HAP-1 (cell line): ENCODE results near the gene C9orf153.

Source experiments
- DNase-seq, 2 experiments: peaks; one replicate each; pipeline ENCODE4 v3.0.0-alpha.2; 2016 to 2020; ENCODE audit warnings: low spot score in 2 of 2
- H3K27me3 ChIP-seq: fragments of 250-450 bp; sonication (Bioruptor Pico); 2 replicates; pipeline ENCODE4 v1.5.1; 2020; ENCODE audit warnings: low read depth, mild to moderate bottlenecking, moderate library complexity
- H3K36me3 ChIP-seq: fragments of 250-450 bp; sonication (Bioruptor Pico); replicated peaks from 2 replicates; pipeline ENCODE4 v1.5.1; 2020; ENCODE audit warnings: mild to moderate bottlenecking
- H3K4me1 ChIP-seq: fragments of 250-450 bp; sonication (Bioruptor Pico); 2 replicates; pipeline ENCODE4 v1.5.1; 2020; ENCODE audit warnings: mild to moderate bottlenecking
- H3K4me3 ChIP-seq: fragments of 250-450 bp; sonication (Bioruptor Pico); 2 replicates; pipeline ENCODE4 v1.5.1; 2020; ENCODE audit warnings: mild to moderate bottlenecking, moderate library complexity
- H3K9me3 ChIP-seq: fragments of 250-450 bp; sonication (Bioruptor Pico); 2 replicates; pipeline ENCODE4 v1.5.1; 2020; ENCODE audit warnings: mild to moderate bottlenecking, moderate library complexity
- in situ Hi-C: fragments of 300-500 bp; cut with MboI; formaldehyde crosslinking; loops from 3 replicates; pipeline ENCODE4 v1.14.3; 2020; ENCODE audit warnings: low sequenced_read_pairs, inconsistent platforms, mixed read lengths

C9orf153 gene

GRCh38 chr9:86250123-86250522 lies 9.3 kb downstream of the C9orf153 start:
- H3K27me3 ChIP-seq = no peaks in the 10 kb centered on the region
- no peak overlapping the region for H3K4me3 ChIP-seq
- in situ Hi-C loops = no loop called here
- H3K9me3 ChIP-seq = no peaks in the 10 kb centered on the region
- DNase-seq = no peak
- no peaks in the 10 kb centered on the region for H3K36me3 ChIP-seq
- peaks cover 15% of the 10 kb centered on the region for H3K4me1 ChIP-seq

- no peaks in the 10 kb centered on the region for H3K9me3 ChIP-seq
- H3K36me3 ChIP-seq = no peaks in the 10 kb centered on the region
- H3K4me1 ChIP-seq = peaks cover 15% of the 10 kb centered on the region
- no peaks in the 10 kb centered on the region for H3K27me3 ChIP-seq
- no peak overlapping the region for H3K4me3 ChIP-seq
- in situ Hi-C loops = loop anchor here (25.0 kb wide), 1 partner anchor 211 kb away; no protein-coding TSS in a partner anchor
- DNase-seq = no peak
Observed at GRCh38 chr9:86248746-86249145, 10.7 kb downstream of the C9orf153 start.

- H3K4me3 ChIP-seq = peak overlapping the region; percentile 4; the same call in 1 of the 2 replicates
- H3K36me3 ChIP-seq = no peaks in the 10 kb centered on the region
- H3K4me1 ChIP-seq = peaks cover 15% of the 10 kb centered on the region
- peak in 1 of 2 experiments; percentile 81 for DNase-seq
- in situ Hi-C loops = loop anchor here (25.0 kb wide), 1 partner anchor 209 kb away; no protein-coding TSS in a partner anchor
- H3K9me3 ChIP-seq = no peaks in the 10 kb centered on the region
- no peaks in the 10 kb centered on the region for H3K27me3 ChIP-seq
Observed at GRCh38 chr9:86246752-86247161, 12.7 kb downstream of the C9orf153 start.

DNA sequence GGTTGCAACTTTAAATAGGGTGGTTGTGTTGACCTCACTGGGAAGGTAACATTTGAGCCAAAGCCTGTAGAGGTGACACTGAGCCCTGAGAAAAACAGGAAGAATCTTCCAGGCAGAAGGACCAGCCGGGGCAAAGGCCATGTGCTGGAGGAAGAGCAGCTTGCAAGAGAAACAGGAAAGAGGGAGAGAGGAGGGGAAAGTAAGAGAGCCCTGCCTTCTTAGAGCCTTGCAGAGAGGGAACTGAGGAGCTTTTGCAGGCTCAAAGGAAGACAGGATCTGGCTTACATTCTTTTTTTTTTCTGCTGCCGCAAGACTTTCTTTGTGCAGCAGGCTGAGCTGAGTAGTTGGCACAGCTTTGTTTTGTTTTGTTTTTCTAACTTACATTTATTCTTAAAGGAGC lies 17.4 kb downstream of the C9orf153 start:
- no peak for DNase-seq
- H3K27me3 ChIP-seq = no peaks in the 10 kb centered on the region
- in situ Hi-C loops = loop anchor here (25.0 kb wide), 1 partner anchor 205 kb away; no protein-coding TSS in a partner anchor
- H3K4me1 ChIP-seq = peaks cover 14% of the 10 kb centered on the region
- H3K4me3 ChIP-seq = no peak overlapping the region
- no peaks in the 10 kb centered on the region for H3K36me3 ChIP-seq
- no peaks in the 10 kb centered on the region for H3K9me3 ChIP-seq

DNA sequence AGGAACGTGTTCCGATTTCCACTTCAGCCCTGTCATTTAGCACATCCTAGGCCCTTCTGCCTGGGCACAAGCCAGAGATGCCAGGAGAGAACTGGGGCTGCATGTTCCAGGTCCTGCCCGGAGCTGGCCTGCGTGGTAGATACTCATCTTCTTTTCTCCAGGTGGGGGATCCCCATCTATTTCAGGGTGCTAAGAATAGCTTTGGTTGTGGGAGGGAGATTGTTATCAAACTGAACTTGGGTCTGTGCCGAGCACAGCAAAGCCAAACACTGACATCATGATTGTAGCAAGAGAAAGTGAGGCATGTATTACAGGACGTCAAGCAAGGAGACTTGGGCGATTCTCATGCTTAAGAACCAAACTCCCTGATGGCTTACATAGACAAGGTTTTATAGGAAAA lies 18.2 kb downstream of the C9orf153 start:
- Histone ChIP-seq H3K36me3 (no peaks in the 10 kb centered on the region), H3K4me3 (no peak overlapping the region), H3K27me3 (no peaks in the 10 kb centered on the region), H3K9me3 (no peaks in the 10 kb centered on the region), H3K4me1 (peaks cover 6% of the 10 kb centered on the region)
- no peak for DNase-seq
- in situ Hi-C loops = loop anchor here (25.0 kb wide), 1 partner anchor 204 kb away; no protein-coding TSS in a partner anchor

GRCh38 chr9:86238861-86239770 lies 20.3 kb downstream of the C9orf153 start:
- in situ Hi-C loops = loop anchor here (25.0 kb wide), 1 partner anchor 202 kb away; no protein-coding TSS in a partner anchor
- Histone ChIP-seq H3K4me1 (no peaks in the 10 kb centered on the region), H3K27me3 (no peaks in the 10 kb centered on the region), H3K4me3 (no peak overlapping the region), H3K36me3 (no peaks in the 10 kb centered on the region), H3K9me3 (no peaks in the 10 kb centered on the region)
- DNase-seq = no peak

GRCh38 chr9:86230858-86231257 lies 28.6 kb downstream of the C9orf153 start:
- Histone ChIP-seq H3K27me3 (no peaks in the 10 kb centered on the region), H3K4me1 (no peaks in the 10 kb centered on the region), H3K4me3 (no peak overlapping the region), H3K9me3 (no peaks in the 10 kb centered on the region), H3K36me3 (no peaks in the 10 kb centered on the region)
- no peak for DNase-seq
- in situ Hi-C loops = loop anchor here (25.0 kb wide), 1 partner anchor 194 kb away; no protein-coding TSS in a partner anchor

DNA sequence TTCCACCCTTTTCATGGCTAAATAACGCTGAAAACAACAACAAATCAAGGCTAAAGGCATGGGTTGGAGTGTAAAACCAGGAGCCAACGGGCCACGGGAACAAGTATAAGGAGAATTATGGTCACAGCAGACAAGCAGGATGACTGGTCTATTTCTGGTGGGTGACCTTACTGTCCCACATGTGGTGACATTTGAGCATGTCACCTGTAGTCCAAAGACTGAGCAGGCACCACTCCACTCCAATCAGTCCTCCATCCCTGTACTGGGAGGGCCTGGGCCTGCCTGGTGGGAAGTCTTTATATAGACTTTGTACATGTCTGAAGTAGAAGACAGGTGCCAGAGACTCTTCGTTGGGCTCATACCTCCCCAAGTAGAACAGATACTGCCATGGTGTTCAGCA lies 36.8 kb downstream of the C9orf153 start:
- in situ Hi-C loops = no loop called here

DNA sequence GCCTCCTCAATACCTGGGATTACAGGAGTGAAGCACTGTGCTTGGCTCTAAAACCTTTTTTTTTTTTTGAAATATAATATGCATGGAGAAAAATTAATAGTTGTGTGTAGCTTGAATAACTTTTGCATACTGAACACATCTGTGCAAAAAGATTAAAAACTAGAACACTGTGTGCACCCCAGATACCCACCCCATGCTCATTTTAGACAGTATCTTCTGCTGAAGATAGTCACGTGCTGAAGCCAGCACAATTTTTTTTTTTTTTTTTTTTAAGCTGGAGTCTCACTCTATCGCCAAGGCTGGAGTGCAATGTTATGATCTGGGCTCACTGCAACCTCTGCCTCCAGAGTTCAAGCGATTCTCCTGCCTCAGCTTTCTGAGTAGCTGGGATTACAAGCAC lies 39.9 kb downstream of the C9orf153 start:
- Histone ChIP-seq H3K4me3 (no peak overlapping the region), H3K36me3 (no peaks in the 10 kb centered on the region), H3K9me3 (no peaks in the 10 kb centered on the region), H3K4me1 (no peaks in the 10 kb centered on the region), H3K27me3 (no peaks in the 10 kb centered on the region)
- no peak for DNase-seq
- in situ Hi-C loops = no loop called here

More for the DNA sequence above, 36.8 kb downstream of the C9orf153 start:
- DNase-seq = no peak
- no peaks in the 10 kb centered on the region for H3K9me3 ChIP-seq
- no peaks in the 10 kb centered on the region for H3K27me3 ChIP-seq
- no peak overlapping the region for H3K4me3 ChIP-seq
- no peaks in the 10 kb centered on the region for H3K4me1 ChIP-seq
- no peaks in the 10 kb centered on the region for H3K36me3 ChIP-seq

- no peak for DNase-seq
- H3K9me3 ChIP-seq = no peaks in the 10 kb centered on the region
- no peak overlapping the region for H3K4me3 ChIP-seq
- no peaks in the 10 kb centered on the region for H3K36me3 ChIP-seq
- H3K27me3 ChIP-seq = no peaks in the 10 kb centered on the region
- in situ Hi-C loops = no loop called here
- H3K4me1 ChIP-seq = no peaks in the 10 kb centered on the region
Observed at GRCh38 chr9:86217076-86217755, 42.2 kb downstream of the C9orf153 start.

- H3K4me1 ChIP-seq = no peaks in the 10 kb centered on the region
- no peak for DNase-seq
- H3K4me3 ChIP-seq = no peak overlapping the region
- in situ Hi-C loops = no loop called here
- H3K9me3 ChIP-seq = no peaks in the 10 kb centered on the region
- H3K27me3 ChIP-seq = 0 out of 2 replicates have a peak, but pooled peaks cover 2% of the 10 kb centered on the region
- no peaks in the 10 kb centered on the region for H3K36me3 ChIP-seq
Observed at GRCh38 chr9:86207193-86207592, 52.3 kb downstream of the C9orf153 start.

DNA sequence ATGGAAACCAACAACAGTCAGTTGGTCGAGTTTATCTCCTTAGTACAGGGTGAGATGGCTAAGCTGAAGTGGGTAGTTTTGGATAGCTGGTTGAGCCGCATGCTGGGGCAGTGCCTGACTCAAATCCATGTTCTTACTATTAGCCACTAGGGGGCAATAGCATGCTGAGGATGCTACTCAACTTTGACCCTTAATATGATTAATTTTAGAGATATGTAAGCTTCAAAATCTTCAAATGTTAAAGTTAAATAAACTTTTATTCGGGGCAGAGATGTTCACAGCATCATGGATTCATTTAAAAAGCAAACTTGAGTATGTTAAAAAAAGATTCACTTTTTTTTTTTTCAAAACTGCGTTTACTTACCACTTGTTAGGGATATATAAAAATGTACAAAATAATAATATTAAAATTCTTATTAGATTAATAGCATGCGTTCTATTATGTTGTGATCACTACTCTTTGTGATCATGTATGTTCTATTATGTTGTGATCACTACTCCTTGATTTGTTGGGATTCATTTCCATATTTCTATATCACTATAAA lies 57.0 kb downstream of the C9orf153 start:
- no peak overlapping the region for H3K4me3 ChIP-seq
- no peaks in the 10 kb centered on the region for H3K9me3 ChIP-seq
- in situ Hi-C loops = no loop called here
- H3K4me1 ChIP-seq = no peaks in the 10 kb centered on the region
- H3K36me3 ChIP-seq = no peaks in the 10 kb centered on the region
- H3K27me3 ChIP-seq = peaks cover 12% of the 10 kb centered on the region
- DNase-seq = peak; percentile 40 to 46

DNA sequence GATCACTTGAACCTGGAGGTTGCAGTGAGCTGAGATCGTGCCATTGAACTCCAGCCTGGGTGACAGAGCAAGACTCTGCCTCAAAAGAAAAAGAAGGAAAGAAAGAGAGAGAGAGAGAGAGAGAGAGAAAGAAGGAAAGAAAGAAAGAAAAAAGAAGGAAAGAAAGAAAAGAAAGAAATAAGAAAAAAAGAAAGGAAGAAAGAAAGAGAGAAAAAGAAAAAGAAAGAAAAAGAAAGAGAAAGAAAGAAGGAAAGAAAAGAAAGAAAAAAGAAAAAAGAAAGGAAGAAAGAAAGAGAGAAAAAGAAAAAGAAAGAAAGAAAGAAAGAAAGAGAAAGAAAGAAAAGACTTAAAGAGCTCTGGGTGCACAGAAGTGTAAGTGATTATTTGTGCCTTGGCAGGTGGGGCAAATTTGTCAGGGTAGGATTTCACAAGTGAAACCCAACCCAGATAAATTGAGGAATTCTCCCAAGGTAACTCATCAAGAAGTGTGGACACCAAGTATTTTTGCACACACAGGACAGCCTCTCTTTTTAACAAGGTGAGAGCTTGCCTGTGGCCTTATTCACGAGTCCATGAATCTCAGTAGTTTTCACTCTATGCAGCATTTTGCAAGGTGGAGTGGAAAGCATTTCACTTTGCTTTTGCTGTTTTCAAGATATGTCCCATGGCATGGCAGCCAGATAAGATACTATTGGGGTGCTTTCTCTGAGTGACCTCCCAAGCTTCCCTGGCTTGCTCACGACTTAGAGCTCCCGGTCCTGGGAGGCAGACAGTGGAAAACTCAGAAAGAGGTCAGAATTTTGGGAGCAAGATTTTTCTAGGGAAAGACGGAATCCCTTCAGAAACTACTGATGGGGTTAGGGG lies 57.8 kb downstream of the C9orf153 start:
- Histone ChIP-seq H3K4me1 (no peaks in the 10 kb centered on the region), H3K27me3 (peaks cover 10% of the 10 kb centered on the region), H3K4me3 (no peak overlapping the region), H3K9me3 (no peaks in the 10 kb centered on the region), H3K36me3 (no peaks in the 10 kb centered on the region)
- in situ Hi-C loops = no loop called here
- DNase-seq = no peak
